ENCODE measurements around the gene TRRAP. TPM values are rescaled to one million over a fixed set of nuclear protein-coding genes. Genes with fewer than 3 reads are reported as not detected.

The TRRAP gene
- total and polyA plus RNA-seq, 5 donors = 11.3 to 26.1 (median 19.7) TPM

GRCh38 chr7:99030951-99031350 is 152.6 kb downstream of the TRRAP start:
- intact Hi-C loops (cut with DNase I) = no loop called here
- Histone ChIP-seq H3K4me3 (ENCODE audit: low read length) (no peak overlapping the region), H3K4me1 (ENCODE audit: control insufficient read depth, insufficient read depth, low read length) (peaks cover 3% of the 10 kb centered on the region), H3K27ac (ENCODE audit: low read length) (peak overlapping the region; percentile 58), H3K9me3 (ENCODE audit: control insufficient read depth, low read length) (no peaks in the 10 kb centered on the region), H3K27me3 (ENCODE audit: control insufficient read depth, insufficient read depth) (no peaks in the 10 kb centered on the region)
- DNase-seq (peak in 1 of 3 donors; percentile 46), ATAC-seq (peak; percentile 77 to 82)
- WGBS = 56% methylated on average over 5 of the region's 5 CpGs

DNA sequence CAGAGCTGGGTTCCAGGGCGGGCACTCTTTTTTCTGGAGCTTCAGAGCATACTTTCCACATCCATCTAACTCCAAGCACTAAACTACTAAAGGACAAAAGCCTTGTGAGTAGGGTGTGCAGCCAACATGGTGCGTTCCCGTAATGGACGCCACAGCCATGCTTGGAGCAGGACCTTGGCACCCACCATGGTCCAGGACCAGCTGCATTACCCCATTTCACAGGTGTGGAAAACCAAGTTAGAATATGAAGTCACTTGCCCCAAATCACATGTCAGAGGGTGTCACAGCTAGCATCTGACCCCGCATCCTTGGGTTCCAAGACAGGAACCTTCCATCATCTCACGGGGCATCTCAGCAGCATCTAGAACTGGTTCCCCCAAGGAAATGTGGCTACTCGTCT is 153.2 kb downstream of the TRRAP start:
- intact Hi-C loops (cut with DNase I) = no loop called here
- DNase-seq = no peak
- ATAC-seq = no peak
- Histone ChIP-seq H3K27me3 (ENCODE audit: control insufficient read depth, insufficient read depth) (no peaks in the 10 kb centered on the region), H3K9me3 (ENCODE audit: control insufficient read depth, low read length) (no peaks in the 10 kb centered on the region), H3K4me1 (ENCODE audit: control insufficient read depth, insufficient read depth, low read length) (peaks cover 3% of the 10 kb centered on the region), H3K27ac (ENCODE audit: low read length) (peak overlapping the region; percentile 94), H3K4me3 (ENCODE audit: low read length) (no peak overlapping the region)
- WGBS = 94% methylated on average over 7 of the region's 7 CpGs

DNA sequence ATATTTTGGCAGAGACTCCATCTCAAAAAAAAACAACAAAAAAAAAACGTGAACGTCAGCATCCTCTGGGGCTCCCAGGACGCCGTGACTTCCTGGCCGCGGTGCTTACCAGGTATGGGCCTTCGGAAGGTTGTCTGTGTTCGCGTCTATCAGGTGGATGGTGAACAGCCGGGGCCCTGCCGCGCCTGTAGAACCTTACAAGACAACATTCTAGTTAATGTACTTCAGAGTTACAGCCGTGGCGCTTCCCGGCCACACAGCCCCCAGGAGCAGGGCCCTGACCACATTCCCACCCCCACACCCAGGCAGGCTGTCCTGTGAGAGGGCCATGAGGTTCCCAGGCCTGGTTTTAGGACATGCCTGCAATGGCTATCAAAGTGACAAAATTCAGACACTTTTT is 154.6 kb downstream of the TRRAP start:
- DNase-seq (peak in 1 of 3 donors; percentile 36), ATAC-seq (no peak)
- WGBS = 83% methylated on average over 15 of the region's 15 CpGs
- H3K4me1 ChIP-seq (ENCODE audit: control insufficient read depth, insufficient read depth, low read length) = peaks cover 3% of the 10 kb centered on the region
- H3K4me3 ChIP-seq (ENCODE audit: low read length) = no peak overlapping the region
- intact Hi-C loops (cut with DNase I) = no loop called here
- H3K27me3 ChIP-seq (ENCODE audit: control insufficient read depth, insufficient read depth) = no peaks in the 10 kb centered on the region
- no peaks in the 10 kb centered on the region for H3K9me3 ChIP-seq (ENCODE audit: control insufficient read depth, low read length)
- H3K27ac ChIP-seq (ENCODE audit: low read length) = no peak overlapping the region

GRCh38 chr7:99033765-99034164 is 155.4 kb downstream of the TRRAP start:
- intact Hi-C loops (cut with DNase I) = no loop called here
- 71% methylated on average over 4 of the region's 4 CpGs for WGBS
- ATAC-seq (no peak), DNase-seq (no peak)
- Histone ChIP-seq H3K4me1 (ENCODE audit: control insufficient read depth, insufficient read depth, low read length) (peaks cover 3% of the 10 kb centered on the region), H3K4me3 (ENCODE audit: low read length) (no peak overlapping the region), H3K27me3 (ENCODE audit: control insufficient read depth, insufficient read depth) (no peaks in the 10 kb centered on the region), H3K27ac (ENCODE audit: low read length) (no peak overlapping the region), H3K9me3 (ENCODE audit: control insufficient read depth, low read length) (no peaks in the 10 kb centered on the region)

DNA sequence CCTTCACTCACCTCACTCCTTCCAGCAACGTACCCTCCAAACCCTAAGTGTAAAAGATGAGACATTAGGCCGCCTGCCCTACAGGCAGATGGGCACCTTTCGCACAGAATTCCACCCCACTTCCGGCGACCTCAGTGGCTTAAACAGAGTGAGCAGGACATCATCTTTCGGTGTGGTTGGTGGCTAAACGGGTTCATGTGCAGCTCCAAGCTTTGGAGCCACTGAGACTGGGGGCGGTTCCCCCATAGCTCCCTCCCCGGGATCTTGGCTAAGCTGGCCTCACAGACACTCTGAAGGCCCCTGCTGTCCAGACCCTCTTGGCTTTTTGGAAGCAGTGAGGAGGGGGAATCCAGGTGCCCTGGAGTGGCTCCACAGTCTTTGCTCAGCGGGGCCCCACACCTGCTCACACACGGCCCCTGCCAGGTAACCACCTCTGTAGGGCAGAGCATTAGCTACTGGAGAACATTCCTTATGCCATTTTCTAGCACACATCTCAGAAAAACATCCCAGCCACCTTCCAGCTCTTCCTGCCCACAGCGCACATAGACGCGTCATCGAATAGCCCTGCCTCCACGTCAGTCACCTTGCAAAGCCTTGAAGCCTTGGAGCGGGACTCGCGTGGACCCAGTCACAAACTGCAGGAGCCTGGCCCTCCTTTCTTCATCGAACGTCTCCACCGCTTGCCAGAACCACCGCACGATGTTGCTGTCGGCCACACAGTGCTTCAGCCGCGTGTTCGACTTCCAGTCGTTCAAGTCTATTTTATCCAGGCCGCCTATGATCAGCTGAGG is 156.8 kb downstream of the TRRAP start:
- H3K4me3 ChIP-seq (ENCODE audit: low read length) = no peak overlapping the region
- no peak overlapping the region for H3K27ac ChIP-seq (ENCODE audit: low read length)
- peaks cover 1% of the 10 kb centered on the region for H3K4me1 ChIP-seq (ENCODE audit: control insufficient read depth, insufficient read depth, low read length)
- 93% methylated on average over 30 of the region's 30 CpGs for WGBS
- intact Hi-C loops (cut with DNase I) = no loop called here
- DNase-seq (peak in 1 of 3 donors; percentile 40), ATAC-seq (no peak)
- no peaks in the 10 kb centered on the region for H3K9me3 ChIP-seq (ENCODE audit: control insufficient read depth, low read length)
- H3K27me3 ChIP-seq (ENCODE audit: control insufficient read depth, insufficient read depth) = no peaks in the 10 kb centered on the region

DNA sequence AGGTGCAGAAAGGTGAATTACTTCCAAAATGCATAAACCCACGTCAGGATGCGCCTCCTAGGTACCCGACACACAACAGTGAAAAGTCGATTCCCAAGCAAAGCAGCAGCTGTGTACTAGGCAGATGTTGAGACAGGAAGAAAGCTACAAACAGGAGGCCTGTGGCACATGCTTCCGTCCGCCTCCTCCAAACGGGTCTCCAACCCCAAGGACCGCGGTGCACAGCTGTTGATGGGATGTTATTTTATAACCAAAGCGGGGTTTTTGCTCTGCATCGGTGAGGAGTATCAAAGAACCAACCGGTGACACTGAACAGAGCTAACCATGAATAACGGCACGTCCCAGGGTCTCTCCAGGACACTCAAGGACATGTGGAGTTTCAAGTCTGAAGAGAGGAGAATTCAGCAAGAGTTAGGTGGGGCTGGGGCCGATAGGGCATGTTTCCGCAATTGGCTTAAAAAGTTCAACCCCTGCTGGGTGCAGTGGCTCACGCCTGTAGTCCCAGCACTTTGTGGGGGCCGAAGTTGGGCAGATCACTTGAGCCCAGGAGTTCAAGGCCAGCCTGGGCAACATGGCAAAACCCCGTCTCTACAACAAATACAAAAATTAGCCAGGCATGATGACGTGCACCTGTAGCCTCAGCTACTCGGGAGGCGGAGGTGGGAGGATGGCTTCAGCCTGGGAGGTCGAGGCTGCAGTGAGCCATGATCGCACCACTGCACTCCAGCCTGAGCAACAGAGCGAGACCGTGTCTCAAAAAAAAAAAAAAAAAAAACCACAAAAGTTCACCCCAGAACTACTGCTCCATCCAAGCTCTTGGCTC is 157.6 kb downstream of the TRRAP start:
- Histone ChIP-seq H3K27me3 (ENCODE audit: control insufficient read depth, insufficient read depth) (no peaks in the 10 kb centered on the region), H3K4me3 (ENCODE audit: low read length) (no peak overlapping the region), H3K27ac (ENCODE audit: low read length) (no peak overlapping the region), H3K9me3 (ENCODE audit: control insufficient read depth, low read length) (no peaks in the 10 kb centered on the region), H3K4me1 (ENCODE audit: control insufficient read depth, insufficient read depth, low read length) (no peaks in the 10 kb centered on the region)
- intact Hi-C loops (cut with DNase I) = no loop called here
- DNase-seq (no peak), ATAC-seq (no peak)
- 84% methylated on average over 26 of the region's 26 CpGs for WGBS

DNA sequence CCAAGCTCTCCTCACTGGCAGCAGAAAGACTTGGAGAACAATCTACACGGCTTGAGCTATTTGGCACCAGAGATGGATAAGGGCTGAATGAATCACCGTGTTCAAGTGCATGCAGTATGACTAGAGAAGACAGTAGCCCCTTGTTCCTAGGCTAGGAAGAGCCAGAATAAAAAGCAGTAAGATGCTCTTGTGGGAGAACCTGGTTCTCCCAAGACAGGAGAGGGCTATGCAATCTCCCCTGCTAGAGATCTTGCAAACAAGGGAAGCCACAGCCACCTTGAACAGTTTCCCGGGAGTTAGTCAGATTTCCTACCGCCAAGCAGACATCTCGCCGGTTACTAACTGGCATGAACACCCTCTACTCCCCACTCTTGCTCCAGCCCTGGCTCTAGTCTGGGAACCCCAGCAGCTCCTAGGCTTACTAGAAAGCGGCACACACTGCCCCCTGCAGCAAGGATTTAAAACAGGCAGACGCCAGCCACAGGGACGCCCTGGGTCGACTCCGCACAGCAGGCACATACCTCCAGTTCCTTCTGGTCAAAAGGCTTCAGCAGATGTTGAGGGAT is 158.3 kb downstream of the TRRAP start:
- Histone ChIP-seq H3K27ac (ENCODE audit: low read length) (peak overlapping the region; percentile 13), H3K9me3 (ENCODE audit: control insufficient read depth, low read length) (no peaks in the 10 kb centered on the region), H3K4me1 (ENCODE audit: control insufficient read depth, insufficient read depth, low read length) (no peaks in the 10 kb centered on the region), H3K4me3 (ENCODE audit: low read length) (no peak overlapping the region), H3K27me3 (ENCODE audit: control insufficient read depth, insufficient read depth) (no peaks in the 10 kb centered on the region)
- DNase-seq (peak; percentile 69 to 81 (median 74)), ATAC-seq (peak; percentile 70 to 79)
- intact Hi-C loops (cut with DNase I) = no loop called here
- WGBS = 64% methylated on average over 11 of the region's 11 CpGs

GRCh38 chr7:99037327-99037940 is 159.1 kb downstream of the TRRAP start:
- H3K4me3 ChIP-seq (ENCODE audit: low read length) = no peak overlapping the region
- 96% methylated on average over 16 of the region's 16 CpGs for WGBS
- H3K9me3 ChIP-seq (ENCODE audit: control insufficient read depth, low read length) = no peaks in the 10 kb centered on the region
- no peak overlapping the region for H3K27ac ChIP-seq (ENCODE audit: low read length)
- intact Hi-C loops (cut with DNase I) = no loop called here
- no peaks in the 10 kb centered on the region for H3K27me3 ChIP-seq (ENCODE audit: control insufficient read depth, insufficient read depth)
- ATAC-seq = no peak
- no peaks in the 10 kb centered on the region for H3K4me1 ChIP-seq (ENCODE audit: control insufficient read depth, insufficient read depth, low read length)
- no peak for DNase-seq

GRCh38 chr7:99038086-99038855 is 159.9 kb downstream of the TRRAP start:
- no peak for DNase-seq
- ATAC-seq = no peak
- WGBS = 92% methylated on average over 25 of the region's 25 CpGs
- Histone ChIP-seq H3K9me3 (ENCODE audit: control insufficient read depth, low read length) (no peaks in the 10 kb centered on the region), H3K27me3 (ENCODE audit: control insufficient read depth, insufficient read depth) (no peaks in the 10 kb centered on the region), H3K4me1 (ENCODE audit: control insufficient read depth, insufficient read depth, low read length) (no peaks in the 10 kb centered on the region), H3K27ac (ENCODE audit: low read length) (no peak overlapping the region), H3K4me3 (ENCODE audit: low read length) (no peak overlapping the region)
- intact Hi-C loops (cut with DNase I) = loop anchor here in 1 of 4 donors (2.0 kb wide), 1 partner anchor 273 kb away; no protein-coding TSS in a partner anchor

GRCh38 chr7:99039384-99039891 is 161.1 kb downstream of the TRRAP start:
- H3K4me3 ChIP-seq (ENCODE audit: low read length) = no peak overlapping the region
- DNase-seq (no peak), ATAC-seq (no peak)
- no peaks in the 10 kb centered on the region for H3K9me3 ChIP-seq (ENCODE audit: control insufficient read depth, low read length)
- 88% methylated on average over 8 of the region's 8 CpGs for WGBS
- no peaks in the 10 kb centered on the region for H3K27me3 ChIP-seq (ENCODE audit: control insufficient read depth, insufficient read depth)
- intact Hi-C loops (cut with DNase I) = loop anchor here in 1 of 4 donors (2.0 kb wide), 1 partner anchor 271 kb away; no protein-coding TSS in a partner anchor
- no peaks in the 10 kb centered on the region for H3K4me1 ChIP-seq (ENCODE audit: control insufficient read depth, insufficient read depth, low read length)
- H3K27ac ChIP-seq (ENCODE audit: low read length) = no peak overlapping the region

Measured in right cardiac atrium (tissue), 5 donors.